AG04450 (cell line): Measurements from ENCODE around the gene STXBP1. TPM values are rescaled to one million over a fixed set of nuclear protein-coding genes. Genes with fewer than 3 reads are reported as not detected.

Experiments
- CTCF ChIA-PET: fragments of 300-600, 350-600 bp; formaldehyde crosslinking; extraction: SDS; loops from one replicate; lab custom pipeline; 2022; ENCODE audit warnings: antibody characterized with exemption, inconsistent platforms; lab: Charles Lee
- POLR2A ChIA-PET: fragments of 350-600 bp; formaldehyde crosslinking; extraction: SDS; loops from one replicate; lab custom pipeline; 2021; ENCODE audit warnings: antibody characterized with exemption, inconsistent platforms; lab: Yijun Ruan, JAX
- DNase-seq: peaks from one replicate; pipeline ENCODE4 v3.0.0-alpha.2; 2011; ENCODE audit warnings: low read depth, low spot score
- H3K27ac ChIP-seq: one replicate; pipeline ENCODE4 v1.5.1; 2012; ENCODE audit warnings: low read depth, low read length, control low read depth
- H3K27me3 ChIP-seq: one replicate; pipeline ENCODE4 v1.6.0; 2012; ENCODE audit warnings: low read length; ENCODE audit not compliant: control insufficient read depth, insufficient read depth
- H3K4me3 ChIP-seq: 2 replicates; pipeline ENCODE4 v1.5.1; 2011; ENCODE audit warnings: mild to moderate bottlenecking, low read depth, low read length, control low read depth
- H3K9me3 ChIP-seq: 2 replicates; pipeline ENCODE4 v1.5.1; 2012; ENCODE audit warnings: low read length; ENCODE audit not compliant: control insufficient read depth, insufficient read depth
- polyA plus RNA-seq: library from polyadenylated mRNA; depleted of rRNA; stranded (reverse); fragments of >200 nt; gene quantifications from 2 replicates; pipeline ENCODE4 v1.2.3, GENCODE V29; 2011
- TF ChIP-seq, protein P1 (sequence below): IDR thresholded peaks from 2 replicates; pipeline ENCODE4 v1.5.1; 2011; ENCODE audit warnings: low read depth, low read length, control low read depth, inconsistent platforms

The STXBP1 gene
- polyA plus RNA-seq, 1 experiment = 19.8 TPM

DNA sequence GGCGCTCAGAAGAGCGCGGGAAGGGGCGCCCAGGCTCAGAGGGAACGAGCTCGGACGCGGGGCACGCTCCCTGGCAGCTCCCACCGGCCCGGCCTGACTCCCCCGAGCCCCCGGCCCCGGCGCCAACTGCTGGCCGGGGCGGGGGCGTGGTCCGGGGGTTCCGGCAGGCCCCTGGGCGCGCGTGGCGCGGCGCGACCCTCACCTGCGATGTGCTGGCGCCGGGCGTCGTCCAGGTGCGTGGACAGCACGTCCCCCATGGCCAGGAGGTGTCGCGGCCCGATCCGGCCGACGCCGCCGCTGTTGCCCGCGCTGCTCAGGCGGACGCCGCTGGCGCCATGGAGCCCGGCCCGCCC, 43.5 kb upstream of the STXBP1 start:
- Histone ChIP-seq H3K27me3 (no peaks in the 10 kb centered on the region), H3K4me3 (peak overlapping the region; percentile 87), H3K27ac (peak overlapping the region; percentile 57), H3K9me3 (no peaks in the 10 kb centered on the region; the same call in 1 of the 2 replicates)
- CTCF ChIA-PET = no interaction called here
- DNase-seq = no peak
- POLR2A ChIA-PET = interaction anchor here (0.9 to 1.3 kb wide), 2 partner anchors 10 to 65 kb away, joined by 3 to 5 read pairs; no protein-coding TSS in a partner anchor
- TF ChIP-seq, protein P1, sequence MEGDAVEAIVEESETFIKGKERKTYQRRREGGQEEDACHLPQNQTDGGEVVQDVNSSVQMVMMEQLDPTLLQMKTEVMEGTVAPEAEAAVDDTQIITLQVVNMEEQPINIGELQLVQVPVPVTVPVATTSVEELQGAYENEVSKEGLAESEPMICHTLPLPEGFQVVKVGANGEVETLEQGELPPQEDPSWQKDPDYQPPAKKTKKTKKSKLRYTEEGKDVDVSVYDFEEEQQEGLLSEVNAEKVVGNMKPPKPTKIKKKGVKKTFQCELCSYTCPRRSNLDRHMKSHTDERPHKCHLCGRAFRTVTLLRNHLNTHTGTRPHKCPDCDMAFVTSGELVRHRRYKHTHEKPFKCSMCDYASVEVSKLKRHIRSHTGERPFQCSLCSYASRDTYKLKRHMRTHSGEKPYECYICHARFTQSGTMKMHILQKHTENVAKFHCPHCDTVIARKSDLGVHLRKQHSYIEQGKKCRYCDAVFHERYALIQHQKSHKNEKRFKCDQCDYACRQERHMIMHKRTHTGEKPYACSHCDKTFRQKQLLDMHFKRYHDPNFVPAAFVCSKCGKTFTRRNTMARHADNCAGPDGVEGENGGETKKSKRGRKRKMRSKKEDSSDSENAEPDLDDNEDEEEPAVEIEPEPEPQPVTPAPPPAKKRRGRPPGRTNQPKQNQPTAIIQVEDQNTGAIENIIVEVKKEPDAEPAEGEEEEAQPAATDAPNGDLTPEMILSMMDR = no peak

DNA sequence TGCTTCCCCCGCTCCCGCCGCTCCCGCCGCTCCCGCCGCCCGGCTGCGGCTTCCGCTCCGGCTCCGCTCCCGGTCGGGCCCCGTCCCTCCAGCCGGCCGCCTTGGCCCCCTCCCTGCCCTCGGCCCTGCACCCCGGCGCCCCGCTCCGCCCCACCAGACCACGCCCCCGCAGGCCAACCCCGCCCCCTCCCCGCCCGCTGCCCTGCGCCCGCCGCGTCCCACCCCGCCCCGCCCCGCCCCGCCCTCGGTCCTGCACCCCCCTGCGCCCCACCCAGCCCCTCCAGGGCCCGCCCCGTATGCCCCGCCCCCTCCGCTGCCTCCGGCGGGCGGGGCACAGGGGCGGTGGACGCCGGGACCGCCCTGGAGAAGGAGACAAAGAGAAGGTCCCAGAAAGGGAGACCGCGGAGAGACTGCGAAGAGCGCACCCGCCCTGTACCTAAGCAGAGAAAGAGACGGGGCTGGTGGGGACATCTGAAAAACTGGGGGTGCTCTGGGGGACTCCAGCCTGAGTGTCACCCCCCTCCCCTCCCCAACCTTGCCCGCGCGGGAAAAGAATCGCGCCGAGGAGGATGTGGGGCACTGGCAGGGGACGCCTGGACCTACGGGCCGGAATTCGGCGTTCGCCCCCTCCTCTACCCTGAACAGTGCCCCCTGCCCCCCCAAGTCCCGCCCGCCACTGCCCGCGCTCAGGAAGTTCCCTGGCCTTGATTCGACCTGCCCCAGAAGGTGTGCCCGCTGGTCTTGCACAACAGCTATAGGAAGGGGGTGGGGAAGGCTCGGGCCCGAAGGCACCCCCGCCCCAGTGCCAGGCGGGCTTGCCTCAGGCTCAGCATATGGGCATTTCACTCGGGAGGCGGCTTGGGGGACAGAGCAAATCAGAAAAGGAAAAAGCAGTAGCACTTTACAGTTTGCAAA, 42.8 kb upstream of the STXBP1 start:
- POLR2A ChIA-PET = interaction anchor here (0.7 to 1.5 kb wide), 2 partner anchors 10 to 39 kb away, joined by 8 to 10 read pairs; no protein-coding TSS in a partner anchor
- DNase-seq = peak; percentile 49

DNA sequence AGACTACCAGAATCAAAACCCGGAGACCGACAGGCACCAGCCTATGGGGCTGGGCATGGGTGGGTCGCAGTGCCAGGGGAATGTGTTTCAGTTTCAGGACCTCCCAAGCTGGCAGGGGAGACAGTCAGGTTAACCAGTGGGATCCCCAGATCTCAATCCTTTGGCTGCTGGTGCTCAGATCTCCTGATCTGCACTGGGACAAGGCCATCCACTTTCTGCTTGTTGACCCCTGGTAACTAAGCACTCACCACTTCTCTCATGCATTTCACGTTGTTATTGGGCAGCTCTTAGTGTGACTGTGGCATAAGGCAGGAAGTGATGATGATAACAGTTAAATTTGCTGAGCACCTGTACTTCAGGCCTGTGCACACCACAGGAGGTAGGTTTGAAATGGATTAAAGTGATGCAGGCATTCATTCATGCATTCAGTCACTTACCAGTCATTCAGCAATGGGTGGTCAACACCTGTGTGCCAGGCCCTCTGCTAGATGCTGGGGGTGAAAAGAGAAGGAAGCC, 42.1 kb upstream of the STXBP1 start:
- H3K4me3 ChIP-seq = peak overlapping the region; percentile 62
- no peaks in the 10 kb centered on the region for H3K27me3 ChIP-seq
- ChIA-PET POLR2A (interaction anchor here (0.7 to 1.5 kb wide), 2 partner anchors 9 to 40 kb away, joined by 8 to 10 read pairs; no protein-coding TSS in a partner anchor), CTCF (no interaction called here)
- H3K27ac ChIP-seq = peak overlapping the region; percentile 91
- DNase-seq = no peak
- no peaks in the 10 kb centered on the region; the same call in 1 of the 2 replicates for H3K9me3 ChIP-seq
- TF ChIP-seq, protein P1 = no peak

More for the DNA sequence above, 42.8 kb upstream of the STXBP1 start:
- Histone ChIP-seq H3K4me3 (peak overlapping the region; percentile 87), H3K27ac (peak overlapping the region; percentile 91), H3K9me3 (no peaks in the 10 kb centered on the region; the same call in 1 of the 2 replicates), H3K27me3 (no peaks in the 10 kb centered on the region)
- TF ChIP-seq, protein P1 = no peak
- CTCF ChIA-PET = no interaction called here

DNA sequence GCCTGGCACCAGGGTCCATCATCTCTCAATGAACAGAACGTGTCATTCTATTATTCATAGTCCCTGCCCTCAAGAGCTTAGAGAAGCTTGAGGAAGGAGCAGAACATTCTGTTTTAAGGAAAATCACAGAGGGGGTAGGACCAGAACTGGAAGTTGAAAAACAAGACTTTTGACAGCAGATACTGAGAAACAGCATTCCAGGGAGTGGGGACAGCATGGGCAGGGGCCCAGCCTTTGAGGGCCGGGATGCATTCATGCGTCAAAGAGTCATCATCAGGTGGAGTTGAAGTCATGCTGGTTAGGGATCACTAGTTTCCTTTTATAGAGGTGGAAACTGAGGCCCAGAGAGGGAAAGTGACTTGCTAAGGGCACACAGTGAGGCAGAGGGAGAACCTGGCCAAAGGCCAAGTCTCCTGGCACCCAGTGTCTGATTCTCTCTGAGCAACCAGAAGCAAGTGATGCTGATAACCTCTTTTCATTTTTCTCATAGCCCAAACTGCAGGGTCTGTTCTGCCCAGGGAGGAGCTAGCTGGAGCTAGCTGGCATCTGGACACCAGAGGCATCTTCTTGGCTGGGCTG, 41.5 kb upstream of the STXBP1 start:
- no peaks in the 10 kb centered on the region; the same call in 1 of the 2 replicates for H3K9me3 ChIP-seq
- CTCF ChIA-PET = no interaction called here
- POLR2A ChIA-PET = interaction anchor here (0.6 to 1.5 kb wide), 2 partner anchors 8 to 13 kb away, joined by 10 to 12 read pairs; no protein-coding TSS in a partner anchor
- DNase-seq = no peak
- H3K27me3 ChIP-seq = no peaks in the 10 kb centered on the region
- no peak overlapping the region for H3K4me3 ChIP-seq
- TF ChIP-seq, protein P1 = no peak
- H3K27ac ChIP-seq = no peak overlapping the region
